B cell (primary cell): Measurements from ENCODE around the gene ACIN1. TPM values are rescaled to one million over a fixed set of nuclear protein-coding genes. Genes with fewer than 3 reads are reported as not detected.
A peak's percentile ranks its signal among the peaks of the same experiment; 100 is the strongest.

Experiments
- ATAC-seq: fragments of 200-7000 bp; cut with Tn5 transposase; one replicate; pipeline ENCODE4 v1.10.0; 2021; ENCODE audit warnings: low read depth, mild to moderate bottlenecking, moderate number of reproducible peaks, moderate library complexity
- CTCF ChIA-PET: fragments of 350-600 bp; sonication (Branson Sonifier 250); formaldehyde crosslinking; loops from one replicate; lab custom pipeline; 2021; ENCODE audit warnings: antibody characterized with exemption, inconsistent platforms; lab: Charles Lee
- POLR2A ChIA-PET: fragments of 350-600 bp; sonication (Branson Sonifier 250); formaldehyde crosslinking; loops from one replicate; lab custom pipeline; 2021; ENCODE audit warnings: antibody characterized with exemption; lab: Charles Lee
- DNase-seq: peaks from one replicate; pipeline ENCODE4 v3.0.0; 2013
- H2AFZ ChIP-seq: 2 replicates; pipeline ENCODE4 v1.6.1; 2012; ENCODE audit warnings: mild to moderate bottlenecking, low read depth, low read length; ENCODE audit not compliant: insufficient read depth, poor library complexity, severe bottlenecking
- H3K27ac ChIP-seq, 2 donors: 1 replicate in 1 of 2; 2 replicates in 1 of 2; pipeline ENCODE4 v1.5.1; 2012 to 2013; ENCODE audit warnings: low read length in 2 of 2, mild to moderate bottlenecking in 2 of 2, moderate library complexity in 1 of 2
- H3K27me3 ChIP-seq, 4 experiments: fragments of 200-600 bp in 1 of 4; sonication (generic) in 1 of 4; replicated peaks in 1 of 4; 1 replicate in 2 of 4; 2 replicates in 2 of 4; pipeline versions ENCODE4 v1.6.1 to v1.7.0; 2013 to 2016; ENCODE audit warnings: low read length in 3 of 4, mild to moderate bottlenecking in 2 of 4, mixed read lengths in 1 of 4, moderate library complexity in 1 of 4; ENCODE audit not compliant: insufficient read depth in 4 of 4, control insufficient read depth in 3 of 4; ENCODE audit errors: control extremely low read depth in 1 of 4
- H3K36me3 ChIP-seq, 2 experiments: replicated peaks in 1 of 2; 1 replicate in 1 of 2; 2 replicates in 1 of 2; pipeline versions ENCODE4 v1.6.1 to v1.7.1; 2013; ENCODE audit warnings: low read length in 1 of 2; ENCODE audit not compliant: insufficient read depth in 2 of 2, control insufficient read depth in 1 of 2; ENCODE audit errors: control extremely low read depth in 1 of 2, extremely low read depth in 1 of 2
- H3K4me1 ChIP-seq, 2 donors: fragments of 200-600 bp in 1 of 2; sonication (generic) in 1 of 2; 1 replicate in 1 of 2; 2 replicates in 1 of 2; pipeline versions ENCODE4 v1.5.1 to v1.6.1; 2013 to 2017; ENCODE audit warnings: low read length in 2 of 2; ENCODE audit not compliant: control insufficient read depth in 2 of 2, insufficient read depth in 2 of 2
- H3K4me2 ChIP-seq: replicated peaks from 2 replicates; pipeline ENCODE3; 2012; ENCODE audit warnings: mild to moderate bottlenecking, low read depth, low read length; ENCODE audit not compliant: poor library complexity, severe bottlenecking
- H3K4me3 ChIP-seq, 5 experiments: fragments of 200-600 bp in 1 of 5; sonication (generic) in 1 of 5; 1 replicate in 3 of 5; 2 replicates in 2 of 5; pipeline versions ENCODE4 v1.5.1 to v1.7.0; 2011 to 2016; ENCODE audit warnings: low read length in 4 of 5, mild to moderate bottlenecking in 4 of 5, low read depth in 2 of 5, control low read depth in 1 of 5, moderate library complexity in 1 of 5; ENCODE audit not compliant: insufficient read depth in 1 of 5; ENCODE audit errors: control extremely low read depth in 1 of 5, extremely low read depth in 1 of 5
- H3K79me2 ChIP-seq: fragments of 200-600 bp; sonication (generic); one replicate; pipeline ENCODE4 v1.6.0; 2016; ENCODE audit warnings: low read length; ENCODE audit not compliant: control insufficient read depth, insufficient read depth
- H3K9ac ChIP-seq: fragments of 200-600 bp; sonication (generic); 2 replicates; pipeline ENCODE4 v1.6.1; 2017; ENCODE audit warnings: mild to moderate bottlenecking, low read length, moderate library complexity
- H3K9me3 ChIP-seq, 3 donors: one replicate each; pipeline versions ENCODE4 v1.6.1 to v1.7.1; 2013; ENCODE audit warnings: low read length in 2 of 3; ENCODE audit not compliant: control insufficient read depth in 2 of 3, insufficient read depth in 1 of 3; ENCODE audit errors: control extremely low read depth in 1 of 3
- H4K20me1 ChIP-seq: 2 replicates; pipeline ENCODE4 v1.6.0; 2012; ENCODE audit warnings: mild to moderate bottlenecking, low read length; ENCODE audit not compliant: insufficient read depth, control insufficient read depth, poor library complexity, severe bottlenecking
- H3K27ac Mint-ChIP-seq: one replicate; pipeline ENCODE4 v1.8.0; 2021; ENCODE audit warnings: mixed read lengths
- H3K27me3 Mint-ChIP-seq: one replicate; pipeline ENCODE4 v1.8.0; 2021; ENCODE audit warnings: mixed read lengths
- H3K4me1 Mint-ChIP-seq: one replicate; pipeline ENCODE4 v1.8.0; 2021; ENCODE audit warnings: mixed read lengths
- H3K4me3 Mint-ChIP-seq: one replicate; pipeline ENCODE4 v1.8.0; 2021; ENCODE audit warnings: mixed read lengths
- H3K9me3 Mint-ChIP-seq: one replicate; pipeline ENCODE4 v1.8.0; 2022; ENCODE audit warnings: mixed read lengths; ENCODE audit not compliant: insufficient read depth
- CTCF ChIP-seq: fragments of 200-600 bp; IDR thresholded peaks from one replicate; pipeline ENCODE4 v1.8.0; 2022; ENCODE audit warnings: antibody characterized with exemption, mild to moderate bottlenecking
- EZH2 ChIP-seq: IDR thresholded peaks from 2 replicates; pipeline ENCODE4 v1.6.1; 2012; ENCODE audit warnings: borderline replicate concordance, low read depth, mild to moderate bottlenecking, moderate library complexity, low read length; ENCODE audit not compliant: insufficient read depth, poor library complexity, severe bottlenecking
- WGBS: methylation state at CpG from one replicate; pipeline ENCODE4 v1.1.5; 2013; ENCODE audit warnings: missing lambda C conversion rate; ENCODE audit not compliant: insufficient coverage; 5-methylcytosine and 5-hydroxymethylcytosine counted together
- intact Hi-C: fragments of 100-400 bp; cut with micrococcal nuclease; formaldehyde crosslinking; loops from one replicate; pipeline ENCODE4 v1.10.0; 2022
- polyA plus RNA-seq: library from polyadenylated mRNA; depleted of rRNA; stranded (reverse); fragments of >200 nt; gene quantifications from 2 replicates; pipeline ENCODE4 v1.2.3, GENCODE V29; 2012
- total RNA-seq, 2 donors: library from RNA; stranded (reverse); fragments of 120-200 nt in 1 of 2; gene quantifications; 1 replicate in 1 of 2; 2 replicates in 1 of 2; pipeline versions ENCODE4 v1.2.3 to v1.2.4, GENCODE V29; 2013 to 2022

The ACIN1 gene
- total and polyA plus RNA-seq, 2 donors (not counting 1 experiment from before 2014, with no cell fraction given) = 178 to 359 TPM

- TF ChIP-seq EZH2 = no peak
- no peak for TF ChIP-seq CTCF
- no peak for DNase-seq
- Histone ChIP-seq H3K4me2 (peak within 1 kb of the TSS; percentile 77), H3K9ac (peak within 1 kb of the TSS; percentile 27), H3K36me3 (no peaks in the 10 kb centered on the region), H3K4me3 (peak within 1 kb of the TSS in 3 of 5 experiments; percentile 19 to 24 (median 24)), H2AFZ (peak within 1 kb of the TSS; percentile 79), H3K27me3 (peaks cover 0 to 12% (median 0%) of the 10 kb centered on the region in 4 experiments), H3K27ac (peak within 1 kb of the TSS; percentile 72 to 88), H3K9me3 (peaks cover 0 to 3% (median 0%) of the 10 kb centered on the region in 3 donors), H3K79me2 (no peaks in the 10 kb centered on the region), H3K4me1 (peaks cover 32 to 35% of the 10 kb centered on the region in 2 donors), H4K20me1 (no peaks in the 10 kb centered on the region)
- Mint-ChIP-seq H3K9me3 (no peaks in the 10 kb centered on the region), H3K4me3 (peak within 1 kb of the TSS; percentile 79), H3K4me1 (peaks cover 34% of the 10 kb centered on the region), H3K27ac (peak within 1 kb of the TSS; percentile 89), H3K27me3 (peaks cover 19% of the 10 kb centered on the region)
- intact Hi-C loops = no loop called here
- ChIA-PET POLR2A (interaction anchor here (0.9 kb wide), 1 partner anchor 65 kb away, joined by 3 read pairs; the partner anchor contains the start of gene SLC7A8), CTCF (interaction anchor here (0.8 to 9.6 kb wide), 7 partner anchors 9 to 261 kb away, joined by 3 to 249 read pairs (median 15); partner anchors contain the start of gene SLC7A8)
- WGBS = 87% methylated on average over 26 of the region's 32 CpGs
- ATAC-seq = no peak
Observed at GRCh38 chr14:23118506-23119362, 23.8 kb upstream of the ACIN1 start, which contains the start of gene CEBPE. CEBPE (minus strand) TSS chr14:23119255; CDS start chr14:23119091, 164 bp downstream.
